Heart right ventricle (tissue), 16 donors: ENCODE results near the gene NEDD4L. TPM values are rescaled to one million over a fixed set of nuclear protein-coding genes. Genes with fewer than 3 reads are reported as not detected.

Source experiments
- ATAC-seq, 8 donors: fragments of 200-7000 bp; cut with Tn5 transposase; one replicate each; pipeline ENCODE4 v1.9.1; 2020; ENCODE audit warnings: mild to moderate bottlenecking in 8 of 8, moderate library complexity in 8 of 8, moderate number of reproducible peaks in 1 of 8
- DNase-seq, 2 donors: peaks; one replicate each; pipeline ENCODE4 v3.0.0-alpha.2; 2020
- H3K27ac ChIP-seq, 10 donors: fragments of 200-600 bp; sonication (generic) in 2 of 10; one replicate each; pipeline versions ENCODE4 v1.5.0 to v1.8.0; 2020 to 2022; ENCODE audit warnings: mild to moderate bottlenecking in 3 of 10
- H3K27me3 ChIP-seq, 7 donors: fragments of 200-600 bp; one replicate each; pipeline ENCODE4 v1.8.0; 2021 to 2022; ENCODE audit warnings: mild to moderate bottlenecking in 2 of 7
- H3K36me3 ChIP-seq, 9 donors: fragments of 200-600 bp; sonication (generic) in 1 of 9; one replicate each; pipeline versions ENCODE4 v1.5.0 to v1.8.0; 2020 to 2022; ENCODE audit warnings: mild to moderate bottlenecking in 2 of 9
- H3K4me1 ChIP-seq, 9 donors: fragments of 200-600 bp; sonication (generic) in 1 of 9; one replicate each; pipeline versions ENCODE4 v1.5.0 to v1.8.0; 2020 to 2022; ENCODE audit warnings: mild to moderate bottlenecking in 4 of 9
- H3K4me3 ChIP-seq, 10 donors: fragments of 200-600 bp; sonication (generic) in 2 of 10; one replicate each; pipeline versions ENCODE4 v1.5.0 to v1.8.0; 2020 to 2022; ENCODE audit warnings: mild to moderate bottlenecking in 7 of 10, moderate library complexity in 2 of 10
- H3K9me3 ChIP-seq, 11 donors: fragments of 200-600 bp in 10 of 11; sonication (generic) in 2 of 11; one replicate each; pipeline versions ENCODE4 v1.5.0 to v1.8.0; 2013 to 2022; ENCODE audit warnings: mild to moderate bottlenecking in 2 of 11, control low read depth in 1 of 11, moderate library complexity in 1 of 11
- whole genome bisulfite sequencing, 2 donors: extraction: QIAGEN DNeasy Blood & Tissue Kit; methylation state at CpG; one replicate each; pipeline ENCODE4 v1.1.7; 2013; ENCODE audit warnings: inconsistent platforms in 1 of 2; 5-methylcytosine and 5-hydroxymethylcytosine counted together
- intact Hi-C, 10 donors: fragments of 100-400 bp; cut with DNase I; formaldehyde crosslinking; loops; one replicate each; pipeline versions ENCODE4 v1.11.1 to v1.14.2; 2022
- polyA plus RNA-seq, 2 donors: library from polyadenylated mRNA; stranded (reverse); fragments of 200-250 nt; gene quantifications; one replicate each; pipeline ENCODE4 v1.2.3, GENCODE V29; 2013
- total RNA-seq, 10 donors: library from RNA; stranded (reverse); fragmentation: NEBNext Ultra II Directional in 3 of 10; extraction: Animal tissue kit (Norgen Biotek cat#: 25700) in 3 of 10; gene quantifications; one replicate each; pipeline versions ENCODE4 v1.2.1 to v1.2.4, GENCODE V29; 2021 to 2023
- TF ChIP-seq, protein P1 (sequence below), 9 donors: fragments of 200-600 bp; sonication (generic) in 2 of 9; IDR thresholded peaks; one replicate each; pipeline versions ENCODE4 v1.5.0 to v1.8.0; 2021 to 2022; ENCODE audit warnings: antibody characterized with exemption in 9 of 9, mild to moderate bottlenecking in 5 of 9, moderate library complexity in 1 of 9
- donor health status: Arrhythmogenic right ventricular cardiomyopathy.
- donor health status: ischemic (EF 13 %, LVEDD 7.1; RV severe dilation, severe dysfunction).
- donor health status: healthy with polysubstance abuse.
- donor health status: DM: no; HTN: yes; CAD: no.
- donor health status: DM: no; HTN: no; CAD: no.
- donor health status: ischemic (EF 25% LVEDD 6.9; RV normal size, moderate dysfunction).
- donor health status: ischemic (EF 25% LVEDD 5.7; RV mildly dilated, moderate dysfunction).
- donor health status: healthy.
- donor health status: DM: yes; HTN: yes; CAD: no.
- donor health status: Ischemic cardiomyopathy.
- donor health status: ischemic (EF 35%, LVEDD 5.7; RV mildly dilated, moderate dysfunction).
- donor health status: nonischemic (EF 11% LVEDD 7.7; RV severe dilation, severe dysfunction).
- donor health status: DM: yes; HTN: yes; CAD: no.
- donor health status: PGD.
- donor health status: ischemic (EF 29% LVEDD 5.4; RV normal size, mild dysfunction).
- donor health status: nonischemic (EF 23%, LVEDD 6.1; RV moderate dilation, normal function).

Gene NEDD4L
- total and polyA plus RNA-seq, 12 donors = 9.6 to 67.1 (median 49.4) TPM

DNA sequence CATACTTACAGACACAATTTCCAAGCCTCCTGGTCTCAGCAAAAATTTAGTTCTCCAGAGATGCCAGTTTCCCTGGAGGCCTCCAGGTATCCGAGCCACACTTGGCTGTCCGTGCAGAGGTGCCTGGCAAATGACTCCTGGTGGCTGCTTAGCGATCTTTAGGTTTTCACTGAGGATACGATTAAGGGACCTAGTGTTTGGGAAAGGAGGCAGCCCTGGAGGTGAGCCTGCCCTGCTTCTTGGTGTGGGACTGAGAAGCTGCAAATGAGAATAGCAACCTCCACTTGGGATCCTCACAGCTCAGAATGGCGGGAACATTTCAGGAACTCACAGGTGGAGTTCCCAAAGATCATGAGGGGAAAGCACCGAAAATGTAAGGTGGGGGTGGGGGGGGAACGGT is 367.3 kb downstream of the NEDD4L start:
- Histone ChIP-seq H3K4me1 (peaks cover 0 to 5% (median 0%) of the 10 kb centered on the region in 9 donors), H3K9me3 (no peaks in the 10 kb centered on the region), H3K4me3 (no peak overlapping the region), H3K36me3 (no peaks in the 10 kb centered on the region), H3K27ac (no peak overlapping the region), H3K27me3 (peaks cover 0 to 5% (median 0%) of the 10 kb centered on the region in 7 donors)
- intact Hi-C loops = no loop called here
- TF ChIP-seq, protein P1, sequence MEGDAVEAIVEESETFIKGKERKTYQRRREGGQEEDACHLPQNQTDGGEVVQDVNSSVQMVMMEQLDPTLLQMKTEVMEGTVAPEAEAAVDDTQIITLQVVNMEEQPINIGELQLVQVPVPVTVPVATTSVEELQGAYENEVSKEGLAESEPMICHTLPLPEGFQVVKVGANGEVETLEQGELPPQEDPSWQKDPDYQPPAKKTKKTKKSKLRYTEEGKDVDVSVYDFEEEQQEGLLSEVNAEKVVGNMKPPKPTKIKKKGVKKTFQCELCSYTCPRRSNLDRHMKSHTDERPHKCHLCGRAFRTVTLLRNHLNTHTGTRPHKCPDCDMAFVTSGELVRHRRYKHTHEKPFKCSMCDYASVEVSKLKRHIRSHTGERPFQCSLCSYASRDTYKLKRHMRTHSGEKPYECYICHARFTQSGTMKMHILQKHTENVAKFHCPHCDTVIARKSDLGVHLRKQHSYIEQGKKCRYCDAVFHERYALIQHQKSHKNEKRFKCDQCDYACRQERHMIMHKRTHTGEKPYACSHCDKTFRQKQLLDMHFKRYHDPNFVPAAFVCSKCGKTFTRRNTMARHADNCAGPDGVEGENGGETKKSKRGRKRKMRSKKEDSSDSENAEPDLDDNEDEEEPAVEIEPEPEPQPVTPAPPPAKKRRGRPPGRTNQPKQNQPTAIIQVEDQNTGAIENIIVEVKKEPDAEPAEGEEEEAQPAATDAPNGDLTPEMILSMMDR (IDR thresholded peaks at IDR 0.05) = no peak
- WGBS, 2 donors = 88 to 90% methylated on average over 7 of the region's 7 CpGs
- DNase-seq = no peak
- ATAC-seq = no peak

DNA sequence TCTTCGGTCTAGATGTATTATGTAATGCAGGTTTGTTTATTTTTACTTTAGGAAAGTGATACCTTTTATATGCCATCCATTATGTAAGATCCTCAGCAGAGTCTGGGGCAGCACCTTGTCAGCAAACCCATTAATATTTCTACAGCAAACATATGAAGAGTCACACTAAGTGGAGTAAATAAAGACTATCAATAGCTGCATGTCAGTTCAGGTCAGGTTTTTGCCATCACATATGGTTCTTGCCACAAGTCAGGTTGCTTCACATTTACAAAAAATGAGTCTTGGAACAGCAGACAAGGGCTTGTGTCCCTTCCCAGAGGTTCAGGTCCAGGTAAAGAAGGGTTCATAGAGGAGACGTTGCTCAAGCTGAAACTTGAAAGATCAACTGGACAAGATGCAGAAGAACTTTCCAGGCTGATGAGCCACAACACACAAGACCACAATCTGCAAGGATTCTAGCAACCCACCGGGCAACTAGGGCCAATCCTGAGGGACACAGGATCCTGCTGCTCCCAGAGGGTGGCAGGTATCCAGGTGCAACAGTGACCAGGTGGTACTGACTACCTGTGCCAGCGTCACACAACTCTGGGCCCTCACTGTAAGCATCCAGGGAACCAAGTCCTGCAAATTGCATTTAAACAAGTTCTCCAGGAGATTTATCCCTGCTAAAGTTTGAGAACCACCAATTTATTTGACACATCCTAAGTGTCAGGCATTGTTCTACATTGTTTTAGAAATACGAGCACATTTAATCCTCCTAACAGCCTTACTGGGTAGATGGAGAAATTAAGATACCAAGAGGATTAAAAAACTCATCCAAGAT is 369.0 kb downstream of the NEDD4L start:
- no peak for ATAC-seq
- WGBS, 2 donors = 90 to 94% methylated on average over 5 of the region's 5 CpGs
- Histone ChIP-seq H3K4me3 (no peak overlapping the region), H3K27me3 (peaks cover 0 to 5% (median 0%) of the 10 kb centered on the region in 7 donors), H3K9me3 (no peaks in the 10 kb centered on the region), H3K27ac (no peak overlapping the region), H3K4me1 (peaks cover 0 to 11% (median 0%) of the 10 kb centered on the region in 9 donors), H3K36me3 (no peaks in the 10 kb centered on the region)
- intact Hi-C loops = no loop called here
- DNase-seq = no peak
- TF ChIP-seq, protein P1 (IDR thresholded peaks at IDR 0.05) = no peak

GRCh38 chr18:58413667-58414628 is 369.9 kb downstream of the NEDD4L start:
- 84 to 86% methylated on average over 12 of the region's 12 CpGs for WGBS, 2 donors
- H3K27me3 ChIP-seq = peaks cover 0 to 5% (median 0%) of the 10 kb centered on the region in 7 donors
- ATAC-seq (no peak), DNase-seq (no peak)
- TF ChIP-seq, protein P1 (IDR thresholded peaks at IDR 0.05) = no peak
- no peak overlapping the region for H3K27ac ChIP-seq
- H3K9me3 ChIP-seq = no peaks in the 10 kb centered on the region
- H3K4me3 ChIP-seq = no peak overlapping the region
- no peaks in the 10 kb centered on the region for H3K36me3 ChIP-seq
- intact Hi-C loops = no loop called here
- H3K4me1 ChIP-seq = peaks cover 0 to 14% (median 0%) of the 10 kb centered on the region in 9 donors

- no peak for DNase-seq
- Histone ChIP-seq H3K4me1 (peaks cover 0 to 14% (median 0%) of the 10 kb centered on the region in 9 donors), H3K27ac (no peak overlapping the region), H3K9me3 (no peaks in the 10 kb centered on the region), H3K4me3 (no peak overlapping the region), H3K27me3 (peaks cover 0 to 5% (median 0%) of the 10 kb centered on the region in 7 donors), H3K36me3 (no peaks in the 10 kb centered on the region)
- ATAC-seq = no peak
- TF ChIP-seq, protein P1 (IDR thresholded peaks at IDR 0.05) = no peak
- intact Hi-C loops = no loop called here
- WGBS, 2 donors = 91 to 94% methylated on average over 7 of the region's 7 CpGs
Measured at GRCh38 chr18:58416014-58416703, 372.1 kb downstream of the NEDD4L start.
